Esophagus squamous epithelium (tissue), 4 donors: Measurements from ENCODE around the gene SPC25.

Source experiments
- POLR2A ChIP-seq, 4 donors: fragments of 450-650 bp; IDR thresholded peaks; one replicate each; pipeline ENCODE4 v1.6.1; 2017; ENCODE audit warnings: antibody characterized with exemption in 4 of 4, mild to moderate bottlenecking in 4 of 4, moderate library complexity in 3 of 4
- TF ChIP-seq, protein P1 (sequence below), 6 experiments: fragments of 450-650 bp in 4 of 6; fragments of 200-600 bp in 2 of 6; sonication (generic) in 2 of 6; IDR thresholded peaks; one replicate each; pipeline ENCODE4 v1.5.1; 2016 to 2019; ENCODE audit warnings: antibody characterized with exemption in 6 of 6, mild to moderate bottlenecking in 4 of 6, moderate library complexity in 4 of 6

DNA sequence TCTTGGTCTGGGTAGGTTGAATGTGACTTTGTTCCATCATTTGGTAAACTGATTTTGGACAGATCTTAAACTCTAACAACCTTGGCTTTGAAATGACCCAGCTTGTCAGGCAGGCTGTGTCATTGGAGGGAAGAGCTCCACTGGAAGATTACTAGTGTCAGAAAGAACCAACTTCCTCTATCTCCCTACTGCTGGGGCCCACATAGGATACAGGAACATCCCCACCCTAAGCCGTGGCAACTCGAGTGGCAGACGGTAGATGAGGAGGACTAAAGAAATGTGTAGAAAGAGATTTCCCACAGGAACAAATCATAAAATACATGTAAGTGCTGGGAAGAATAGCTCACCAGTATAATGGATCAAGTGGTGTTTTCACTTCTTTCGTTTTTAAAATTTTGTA, 6.6 kb upstream of the SPC25 start:
- TF ChIP-seq POLR2A (IDR thresholded peaks at IDR 0.05), result no peak
- TF ChIP-seq, protein P1, sequence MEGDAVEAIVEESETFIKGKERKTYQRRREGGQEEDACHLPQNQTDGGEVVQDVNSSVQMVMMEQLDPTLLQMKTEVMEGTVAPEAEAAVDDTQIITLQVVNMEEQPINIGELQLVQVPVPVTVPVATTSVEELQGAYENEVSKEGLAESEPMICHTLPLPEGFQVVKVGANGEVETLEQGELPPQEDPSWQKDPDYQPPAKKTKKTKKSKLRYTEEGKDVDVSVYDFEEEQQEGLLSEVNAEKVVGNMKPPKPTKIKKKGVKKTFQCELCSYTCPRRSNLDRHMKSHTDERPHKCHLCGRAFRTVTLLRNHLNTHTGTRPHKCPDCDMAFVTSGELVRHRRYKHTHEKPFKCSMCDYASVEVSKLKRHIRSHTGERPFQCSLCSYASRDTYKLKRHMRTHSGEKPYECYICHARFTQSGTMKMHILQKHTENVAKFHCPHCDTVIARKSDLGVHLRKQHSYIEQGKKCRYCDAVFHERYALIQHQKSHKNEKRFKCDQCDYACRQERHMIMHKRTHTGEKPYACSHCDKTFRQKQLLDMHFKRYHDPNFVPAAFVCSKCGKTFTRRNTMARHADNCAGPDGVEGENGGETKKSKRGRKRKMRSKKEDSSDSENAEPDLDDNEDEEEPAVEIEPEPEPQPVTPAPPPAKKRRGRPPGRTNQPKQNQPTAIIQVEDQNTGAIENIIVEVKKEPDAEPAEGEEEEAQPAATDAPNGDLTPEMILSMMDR (IDR thresholded peaks at IDR 0.05), result no peak
